A549 (cell line): ENCODE data around the gene RCOR2.

Source experiments
- CHD2 ChIP-seq: fragments of 150-350 bp; IDR thresholded peaks from 2 replicates; pipeline ENCODE4 v1.6.1; 2014; ENCODE audit warnings: low read length; ENCODE audit not compliant: partially characterized antibody
- CTCF ChIP-seq: fragments of >200 bp; sonication (Bioruptor Twin); formaldehyde crosslinking; IDR thresholded peaks from 3 replicates; pipeline ENCODE4 v1.5.1; 2016
- ELK1 ChIP-seq: fragments of 150-350 bp; IDR thresholded peaks from 2 replicates; pipeline ENCODE4 v1.6.1; 2014; ENCODE audit warnings: low read depth, mild to moderate bottlenecking, low read length
- HOXB13 ChIP-seq: fragments of 250-450 bp; sonication (Bioruptor Pico); IDR thresholded peaks from 2 replicates; pipeline ENCODE4 v1.5.0; 2020; ENCODE audit warnings: low read depth, mild to moderate bottlenecking, moderate library complexity
- JUNB ChIP-seq: fragments of >200 bp; sonication (Bioruptor Twin); formaldehyde crosslinking; IDR thresholded peaks from 2 replicates; pipeline ENCODE4 v1.6.1; 2016
- MAFK ChIP-seq: fragments of 450-650 bp; IDR thresholded peaks from 2 replicates; pipeline ENCODE4 v1.6.1; 2014; ENCODE audit not compliant: partially characterized antibody
- POLR2A ChIP-seq: IDR thresholded peaks from 2 replicates; pipeline ENCODE4 v1.6.1; 2012; ENCODE audit warnings: mild to moderate bottlenecking, low read length
- RAD21 ChIP-seq, 2 experiments: fragments of >200 bp in 1 of 2; sonication (Bioruptor Twin) in 1 of 2; formaldehyde crosslinking in 1 of 2; IDR thresholded peaks in 1 of 2; conservative IDR thresholded peaks in 1 of 2; 2 replicates in 1 of 2; 3 replicates in 1 of 2; pipeline ENCODE4 v1.6.1; 2012 to 2018; ENCODE audit warnings: inconsistent platforms in 1 of 2

- no peak for TF ChIP-seq CTCF
- TF ChIP-seq POLR2A, result no peak
- TF ChIP-seq HOXB13, result no peak
- TF ChIP-seq MAFK, result no peak
- no peak for TF ChIP-seq RAD21 (conservative IDR thresholded peaks at IDR 0.05 in 1 of 2, IDR thresholded peaks at IDR 0.05 in 1 of 2)
- no peak for TF ChIP-seq ELK1
- TF ChIP-seq JUNB, result no peak
- TF ChIP-seq CHD2, result no peak
These were observed 14.1 kb upstream of the RCOR2 start for GRCh38 chr11:63931045-63931444.
